HG03066 (cell line): ENCODE data around the gene PPARA.
"Not testable (repeated sequence)": the region's sequence is repeated elsewhere in the genome, so short reads cannot be mapped to it uniquely, and the experiment has no call there.

Source experiments
- ATAC-seq: cut with Tn5 transposase; IDR thresholded peaks from one replicate; pipeline ENCODE4 v1.9.1; 2021; ENCODE audit warnings: low read depth; ENCODE audit not compliant: unreplicated experiment

PPARA gene

DNA sequence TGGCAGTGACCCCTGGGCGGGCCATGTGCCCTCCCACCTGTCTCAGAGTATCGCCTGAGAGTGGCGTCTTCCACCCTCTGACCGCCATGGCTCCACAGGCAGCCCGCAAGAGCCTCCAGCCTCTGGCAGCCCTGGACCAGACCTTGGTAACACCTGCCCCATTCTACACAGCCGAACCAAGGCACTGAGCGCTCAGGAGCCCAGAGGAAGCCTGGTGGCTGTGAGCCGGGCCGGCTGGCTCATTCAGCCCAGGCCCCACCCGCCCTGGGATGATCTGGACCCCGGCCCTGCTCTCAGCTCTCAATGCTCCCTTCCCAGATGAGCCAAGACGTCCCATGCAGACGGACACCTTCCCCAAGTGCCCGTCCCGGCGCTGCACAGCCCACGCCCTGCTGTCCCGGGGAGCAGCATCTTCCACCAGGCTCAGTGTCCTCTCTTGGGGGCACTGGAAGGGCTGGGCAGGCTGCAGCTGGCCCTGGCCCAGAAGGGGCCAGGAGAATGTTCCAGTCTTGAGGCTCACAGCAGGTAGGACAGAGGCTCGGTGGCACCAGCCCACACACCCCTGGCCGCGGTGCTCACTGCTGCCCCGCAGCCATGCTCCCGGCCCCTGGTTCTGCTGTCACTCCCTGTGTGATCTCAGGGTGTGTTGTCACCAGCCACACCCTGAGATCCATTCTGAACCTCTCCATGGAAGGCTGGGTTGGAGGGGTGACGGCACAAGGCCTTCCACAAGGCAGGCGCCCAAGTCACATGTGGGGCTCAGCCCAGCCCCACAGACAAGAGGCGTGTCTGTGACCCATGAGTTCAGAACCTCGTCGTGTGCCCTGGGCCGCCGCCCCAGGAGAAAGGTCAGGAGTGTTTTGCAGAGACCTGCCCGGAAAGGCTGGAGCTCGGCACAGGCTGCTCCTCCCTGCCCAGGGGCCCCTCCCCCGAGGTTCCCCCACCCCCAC, 24.2 kb upstream of the PPARA start:
- ATAC-seq = no peak

GRCh38 chr22:46126853-46127385, 23.4 kb upstream of the PPARA start:
- ATAC-seq = no peak

- no peak for ATAC-seq
These were observed 22.8 kb upstream of the PPARA start for GRCh38 chr22:46127556-46127955.

- ATAC-seq = no peak
These were observed 21.7 kb upstream of the PPARA start for GRCh38 chr22:46128606-46129005.

- no peak for ATAC-seq
These were observed 20.8 kb upstream of the PPARA start for GRCh38 chr22:46129390-46130041.

GRCh38 chr22:46131151-46131587, 19.2 kb upstream of the PPARA start:
- ATAC-seq = no peak

DNA sequence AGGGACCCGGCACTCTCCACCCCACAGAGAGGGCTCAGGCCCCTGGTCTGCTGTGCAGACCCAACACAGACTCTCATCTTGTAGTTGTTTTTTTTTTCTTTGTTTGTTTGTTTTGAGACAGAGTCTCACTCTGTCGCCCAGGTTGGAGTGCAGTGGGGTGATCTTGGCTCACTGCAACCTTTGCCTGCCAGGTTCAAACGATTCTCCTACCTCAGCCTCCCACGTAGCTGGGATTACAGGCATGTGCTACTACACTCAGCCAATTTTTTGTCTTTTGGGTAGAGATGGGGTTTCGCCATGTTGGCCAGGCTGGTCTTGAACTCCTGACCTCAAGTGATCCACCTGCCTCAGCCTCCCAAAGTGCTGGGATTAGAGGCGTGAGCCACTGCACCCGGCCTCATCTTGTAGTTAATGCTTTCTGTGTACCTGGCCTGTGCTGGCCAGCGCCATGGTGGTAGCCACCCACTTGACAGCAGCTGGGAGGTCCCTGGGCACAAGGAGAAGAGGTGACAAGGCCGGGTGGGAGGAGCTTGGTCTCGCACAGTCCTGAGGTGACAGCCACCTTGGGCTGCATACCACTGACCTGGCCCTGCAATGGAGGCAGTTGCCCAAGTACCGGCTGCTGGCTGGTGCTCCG, 18.0 kb upstream of the PPARA start:
- ATAC-seq = not testable (repeated sequence)

GRCh38 chr22:46132830-46133587, 17.3 kb upstream of the PPARA start:
- no peak for ATAC-seq

- ATAC-seq = no peak
These were observed 16.8 kb upstream of the PPARA start for GRCh38 chr22:46133588-46133855.

- ATAC-seq = no peak
These were observed 16.1 kb upstream of the PPARA start for GRCh38 chr22:46134111-46134705.

DNA sequence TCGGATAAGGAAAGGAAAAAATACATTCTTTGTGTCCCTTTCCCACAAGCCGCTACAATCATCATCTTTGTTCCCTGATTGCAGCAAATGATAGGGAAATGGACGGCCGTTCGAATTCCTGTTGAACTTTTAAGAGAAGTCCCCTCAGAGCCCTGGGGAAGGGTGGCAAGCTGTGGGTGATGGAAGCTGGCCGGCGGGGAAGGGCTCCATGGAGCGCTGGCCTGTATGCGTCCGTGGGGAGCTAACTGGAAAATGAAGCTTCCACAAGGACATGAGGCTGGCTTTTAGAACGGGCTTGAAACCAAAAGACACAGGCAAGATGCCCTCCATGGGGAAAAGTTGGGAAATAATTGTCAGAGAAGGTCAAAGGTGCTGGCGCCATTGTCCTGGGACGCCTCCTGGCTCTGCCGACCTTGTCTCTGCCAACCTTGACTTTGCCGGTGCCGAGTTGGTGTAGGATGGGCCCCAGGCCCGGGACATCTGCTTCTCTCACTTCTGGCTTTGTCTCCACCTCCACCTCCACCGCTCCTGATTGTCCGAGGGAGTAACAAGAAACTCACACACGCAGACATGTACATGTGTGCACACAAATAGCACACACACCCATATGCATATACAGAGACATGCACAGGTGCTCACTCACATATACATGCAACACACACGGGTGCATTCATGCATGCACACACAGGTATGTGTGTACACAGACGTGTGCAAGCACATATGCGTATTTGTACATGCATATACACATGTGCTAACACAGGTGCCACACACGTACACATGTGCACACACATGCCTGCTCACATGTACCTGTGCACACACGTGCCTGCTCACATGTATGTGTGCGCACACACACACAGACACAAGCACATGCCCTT, 14.5 kb upstream of the PPARA start:
- ATAC-seq = no peak

- no peak for ATAC-seq
These were observed 13.7 kb upstream of the PPARA start for GRCh38 chr22:46136486-46137217.

DNA sequence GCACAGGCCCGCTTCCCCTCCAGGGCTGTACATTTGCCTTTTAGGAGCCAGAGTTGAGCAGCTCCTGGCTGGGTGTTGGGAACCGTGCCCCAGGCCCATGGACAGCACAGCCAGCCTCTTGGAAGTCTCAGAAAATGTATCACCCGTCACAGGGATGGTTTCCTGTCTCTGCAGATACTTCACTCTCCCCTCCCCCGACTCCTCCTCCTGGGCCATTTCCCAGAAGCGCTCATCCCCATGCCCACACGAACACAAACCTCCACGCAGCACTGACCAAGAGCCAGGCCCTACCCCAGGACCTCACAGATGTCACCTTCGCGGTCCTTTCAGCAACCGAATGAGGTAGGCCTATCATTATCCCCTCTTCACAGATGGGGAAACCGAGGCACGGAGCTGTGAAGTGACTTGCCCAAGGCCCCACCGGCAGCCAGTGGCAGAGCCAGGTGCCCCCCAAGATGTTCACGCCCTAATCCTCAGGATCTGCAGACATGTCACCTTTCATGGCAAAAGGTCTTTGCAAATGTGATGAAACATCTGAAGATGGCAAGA, 13.0 kb upstream of the PPARA start:
- no peak for ATAC-seq

- no peak for ATAC-seq
These were observed 12.1 kb upstream of the PPARA start for GRCh38 chr22:46138058-46138797.

DNA sequence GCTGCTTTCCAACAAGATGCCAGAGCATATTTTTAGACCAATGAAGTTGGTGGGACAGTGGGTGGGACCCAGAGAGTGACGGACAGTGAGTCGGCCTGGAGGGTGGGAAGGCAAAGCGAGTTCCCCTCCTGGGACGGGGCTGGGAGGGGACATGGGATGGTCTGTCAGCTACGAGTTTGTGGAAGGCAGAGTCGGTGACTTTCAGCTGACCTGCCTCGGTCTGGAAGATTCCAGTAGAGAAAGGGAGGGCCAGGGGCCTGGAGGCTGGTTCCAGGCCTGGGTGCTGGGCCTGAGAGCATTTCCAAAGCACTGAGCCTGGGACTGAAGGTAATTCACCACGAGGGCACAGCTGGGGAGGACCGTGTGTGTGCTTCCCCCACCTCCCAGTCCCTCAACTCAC, 10.9 kb upstream of the PPARA start:
- ATAC-seq = not testable (repeated sequence)

GRCh38 chr22:46139895-46140350, 10.4 kb upstream of the PPARA start:
- ATAC-seq = no peak
